DND-41 (cell line): ENCODE data around the gene TIGD7.

Experiments used
- ATAC-seq: fragments of 200-7000 bp; cut with Tn5 transposase; 3 replicates; pipeline ENCODE4 v1.9.1; 2021; ENCODE audit warnings: low read depth; ENCODE audit not compliant: insufficient read depth
- DNase-seq: peaks from one replicate; pipeline ENCODE4 v3.0.0-alpha.2; 2020
- H2AFZ ChIP-seq: 2 replicates; pipeline ENCODE4 v1.6.0; 2012; ENCODE audit warnings: low read depth, low read length
- H3K27ac ChIP-seq: 2 replicates; pipeline ENCODE4 v1.5.1; 2012; ENCODE audit warnings: low read length, inconsistent platforms
- H3K27me3 ChIP-seq: fragments of 200-600 bp; sonication (generic); 2 replicates; pipeline ENCODE4 v1.6.0; 2012; ENCODE audit warnings: low read length, mild to moderate bottlenecking, inconsistent platforms; ENCODE audit not compliant: insufficient read depth, poor library complexity
- H3K36me3 ChIP-seq: 2 replicates; pipeline ENCODE4 v1.5.1; 2012; ENCODE audit warnings: low read length, inconsistent platforms; ENCODE audit not compliant: insufficient read depth
- H3K4me1 ChIP-seq: 2 replicates; pipeline ENCODE4 v1.5.1; 2012; ENCODE audit warnings: mild to moderate bottlenecking, low read length; ENCODE audit not compliant: insufficient read depth
- H3K4me2 ChIP-seq: 2 replicates; pipeline ENCODE4 v1.6.0; 2012; ENCODE audit warnings: mild to moderate bottlenecking, moderate library complexity, low read length, inconsistent platforms; ENCODE audit not compliant: insufficient read depth
- H3K4me3 ChIP-seq, 2 experiments: fragments of 200-600 bp in 1 of 2; shearing (Covaris generic) in 1 of 2; 2 replicates each; pipeline ENCODE4 v1.5.1; 2012 to 2016; ENCODE audit warnings: inconsistent platforms in 2 of 2, low read length in 2 of 2, mild to moderate bottlenecking in 2 of 2, low read depth in 1 of 2, moderate library complexity in 1 of 2
- H3K79me2 ChIP-seq: 2 replicates; pipeline ENCODE4 v1.6.0; 2012; ENCODE audit warnings: low read length, inconsistent platforms; ENCODE audit not compliant: insufficient read depth
- H3K9ac ChIP-seq: 2 replicates; pipeline ENCODE4 v1.6.0; 2012; ENCODE audit warnings: low read depth, mild to moderate bottlenecking, inconsistent platforms, low read length, moderate library complexity
- H3K9me3 ChIP-seq: 2 replicates; pipeline ENCODE4 v1.5.1; 2012; ENCODE audit warnings: low read length, moderate library complexity, mild to moderate bottlenecking, inconsistent platforms; ENCODE audit not compliant: insufficient read depth, severe bottlenecking
- H4K20me1 ChIP-seq: 2 replicates; pipeline ENCODE4 v1.6.0; 2012; ENCODE audit warnings: low read length; ENCODE audit not compliant: insufficient read depth
- CTCF ChIP-seq: IDR thresholded peaks from 2 replicates; pipeline ENCODE4 v1.5.1; 2012; ENCODE audit warnings: borderline replicate concordance, low read length, moderate library complexity, mild to moderate bottlenecking; ENCODE audit not compliant: poor library complexity, severe bottlenecking; ENCODE audit errors: extremely low read depth
- EZH2 ChIP-seq: IDR thresholded peaks from 3 replicates; pipeline ENCODE4 v1.6.1; 2012; ENCODE audit warnings: borderline replicate concordance, low read depth, mild to moderate bottlenecking, moderate library complexity, low read length, inconsistent platforms; ENCODE audit not compliant: severe bottlenecking

The TIGD7 gene

DNA sequence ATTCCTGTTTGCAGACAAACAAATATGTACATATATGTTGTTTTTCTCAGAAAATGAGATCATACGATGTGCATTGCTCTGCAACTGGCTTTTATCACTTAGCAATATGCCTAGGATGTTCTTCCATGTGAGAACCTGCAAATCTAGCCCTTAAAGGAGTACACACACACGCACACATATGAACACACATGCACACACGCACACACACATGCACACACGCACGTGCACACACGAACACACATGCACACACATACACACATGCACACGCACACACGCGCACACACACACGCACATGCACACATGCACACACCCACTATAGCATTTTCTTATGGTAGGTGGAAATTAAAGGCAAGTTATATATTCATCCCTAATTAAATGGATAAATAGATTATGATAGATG, 42.4 kb upstream of the TIGD7 start:
- no peak overlapping the region for H2AFZ ChIP-seq
- no peaks in the 10 kb centered on the region for H4K20me1 ChIP-seq
- H3K36me3 ChIP-seq = no peaks in the 10 kb centered on the region
- TF ChIP-seq CTCF = no peak
- no peak for TF ChIP-seq EZH2
- no peak overlapping the region for H3K4me2 ChIP-seq
- no peaks in the 10 kb centered on the region for H3K9me3 ChIP-seq
- no peaks in the 10 kb centered on the region for H3K4me1 ChIP-seq
- H3K79me2 ChIP-seq = no peaks in the 10 kb centered on the region
- no peak overlapping the region for H3K4me3 ChIP-seq
- DNase-seq = no peak
- no peak for ATAC-seq
- H3K9ac ChIP-seq = no peak overlapping the region
- no peaks in the 10 kb centered on the region for H3K27me3 ChIP-seq
- no peak overlapping the region for H3K27ac ChIP-seq

GRCh38 chr16:3346041-3346440, 40.8 kb upstream of the TIGD7 start:
- ATAC-seq (no peak), DNase-seq (no peak)
- Histone ChIP-seq H3K4me3 (no peak overlapping the region), H4K20me1 (no peaks in the 10 kb centered on the region), H3K27me3 (no peaks in the 10 kb centered on the region), H3K4me1 (no peaks in the 10 kb centered on the region), H3K9me3 (no peaks in the 10 kb centered on the region), H2AFZ (no peak overlapping the region), H3K4me2 (no peak overlapping the region), H3K36me3 (no peaks in the 10 kb centered on the region), H3K79me2 (no peaks in the 10 kb centered on the region), H3K9ac (no peak overlapping the region), H3K27ac (no peak overlapping the region)
- TF ChIP-seq EZH2 (no peak), CTCF (no peak)

- Histone ChIP-seq H3K79me2 (no peaks in the 10 kb centered on the region), H3K4me2 (no peak overlapping the region), H3K4me3 (no peak overlapping the region), H3K36me3 (no peaks in the 10 kb centered on the region), H3K9me3 (no peaks in the 10 kb centered on the region), H2AFZ (no peak overlapping the region), H4K20me1 (no peaks in the 10 kb centered on the region), H3K9ac (no peak overlapping the region), H3K4me1 (no peaks in the 10 kb centered on the region), H3K27ac (no peak overlapping the region), H3K27me3 (no peaks in the 10 kb centered on the region)
- ATAC-seq (no peak), DNase-seq (no peak)
- no peak for TF ChIP-seq CTCF
- no peak for TF ChIP-seq EZH2
Observed at GRCh38 chr16:3328643-3329042, 23.4 kb upstream of the TIGD7 start.

DNA sequence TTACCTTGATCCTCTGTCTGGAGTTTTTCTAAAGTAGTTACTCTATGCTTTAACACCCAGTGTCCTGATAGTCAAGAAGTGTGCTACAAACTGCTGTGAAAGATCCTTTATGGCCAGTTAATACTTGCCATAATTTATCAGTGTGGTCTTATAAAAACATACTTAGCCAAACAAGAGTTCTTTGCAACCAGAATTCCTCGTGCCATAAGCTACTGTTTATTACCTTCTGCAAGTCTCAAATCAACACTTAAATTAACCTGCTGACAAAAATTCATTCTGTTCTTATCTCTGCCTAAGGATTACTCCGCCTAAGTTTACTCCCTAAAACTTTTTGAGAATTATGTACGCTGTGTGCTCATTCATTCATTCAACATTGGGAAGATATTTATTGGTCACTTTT, 22.9 kb upstream of the TIGD7 start:
- no peak overlapping the region for H3K27ac ChIP-seq
- no peaks in the 10 kb centered on the region for H3K4me1 ChIP-seq
- H3K9ac ChIP-seq = no peak overlapping the region
- H3K4me2 ChIP-seq = no peak overlapping the region
- ATAC-seq = no peak
- no peaks in the 10 kb centered on the region for H3K27me3 ChIP-seq
- H4K20me1 ChIP-seq = no peaks in the 10 kb centered on the region
- H3K79me2 ChIP-seq = no peaks in the 10 kb centered on the region
- TF ChIP-seq CTCF (no peak), EZH2 (no peak)
- no peak overlapping the region for H2AFZ ChIP-seq
- H3K9me3 ChIP-seq = no peaks in the 10 kb centered on the region
- H3K36me3 ChIP-seq = no peaks in the 10 kb centered on the region
- DNase-seq = no peak
- H3K4me3 ChIP-seq = no peak overlapping the region
